Adrenal gland (tissue), 12 donors: ENCODE measurements around the gene ISLR. TPM values are rescaled to one million over a fixed set of nuclear protein-coding genes. Genes with fewer than 3 reads are reported as not detected.

Experiments
- DNase-seq, 7 donors: peaks; one replicate each; pipeline ENCODE4 v3.0.0-alpha.2; 2019 to 2020
- H3K27ac ChIP-seq, 5 donors: fragments of 200-600 bp; sonication (generic) in 4 of 5; 1 replicate in 3 of 5; 2 replicates in 2 of 5; pipeline versions ENCODE4 v1.5.1 to v1.8.0; 2016 to 2020; ENCODE audit warnings: mild to moderate bottlenecking in 1 of 5
- H3K27me3 ChIP-seq: fragments of 200-600 bp; 2 replicates; pipeline ENCODE4 v1.8.0; 2021
- H3K36me3 ChIP-seq, 2 donors: fragments of 200-600 bp; replicated peaks in 1 of 2; 1 replicate in 1 of 2; 2 replicates in 1 of 2; pipeline versions ENCODE4 v1.5.1 to v1.8.0; 2018 to 2022
- H3K4me1 ChIP-seq, 2 donors: fragments of 200-600 bp; replicated peaks in 1 of 2; 1 replicate in 1 of 2; 2 replicates in 1 of 2; pipeline versions ENCODE4 v1.5.1 to v1.8.0; 2018 to 2021
- H3K4me3 ChIP-seq, 4 donors: fragments of 200-600 bp; sonication (generic) in 3 of 4; one replicate each; pipeline ENCODE4 v1.5.1; 2016 to 2018
- H3K9me3 ChIP-seq, 3 donors: fragments of 200-600 bp; sonication (generic) in 1 of 3; replicated peaks in 1 of 3; 1 replicate in 2 of 3; 2 replicates in 1 of 3; pipeline versions ENCODE4 v1.5.1 to v1.8.0; 2016 to 2021
- CTCF ChIP-seq, 6 experiments: fragments of 450-650 bp in 4 of 6; fragments of 200-600 bp in 2 of 6; sonication (generic) in 1 of 6; IDR thresholded peaks; 1 replicate in 5 of 6; 2 replicates in 1 of 6; pipeline versions ENCODE4 v1.5.1 to v1.8.0; 2016 to 2021; ENCODE audit warnings: antibody characterized with exemption in 6 of 6, mild to moderate bottlenecking in 2 of 6, moderate library complexity in 1 of 6
- POLR2A ChIP-seq, 2 donors: fragments of 450-650 bp; IDR thresholded peaks; one replicate each; pipeline ENCODE4 v1.6.1; 2017; ENCODE audit warnings: antibody characterized with exemption in 2 of 2, mild to moderate bottlenecking in 2 of 2, moderate library complexity in 1 of 2
- WGBS, 4 donors: extraction: QIAGEN DNeasy Blood & Tissue Kit in 2 of 4; methylation state at CpG; one replicate each; pipeline versions ENCODE4 v1.1.5 to v1.1.7; 2013 to 2017; 5-methylcytosine and 5-hydroxymethylcytosine counted together
- intact Hi-C, 2 donors: fragments of 100-400 bp; cut with DNase I; formaldehyde crosslinking; loops; one replicate each; pipeline versions ENCODE4 v1.14.1 to v1.15.0; 2022 to 2023
- polyA plus RNA-seq, 3 donors: library from polyadenylated mRNA; stranded (reverse); fragments of 200-250 nt in 2 of 3; fragments of 350-450 nt in 1 of 3; fragmentation: Illumina TruSeq in 1 of 3; extraction: RNeasy Lipid Tissue Mini Kit (QIAGEN cat#74804) in 1 of 3; gene quantifications; one replicate each; pipeline ENCODE4 v1.2.3, GENCODE V29; 2013 to 2014
- total RNA-seq, 9 donors: library from RNA; depleted of rRNA in 4 of 9; stranded (reverse); fragments of >200 nt in 4 of 9; fragments of 120-200 nt in 1 of 9; fragmentation: NEBNext Ultra II Directional in 1 of 9; extraction: Animal tissue kit (Norgen Biotek cat#: 25700) in 1 of 9; gene quantifications; one replicate each; pipeline versions ENCODE4 v1.1.0 to v1.2.4, GENCODE V29; 2013 to 2023
- donor health status: healthy with polysubstance abuse.
- donor health status: Bipolar disorder and iron deficiency.
- donor health status: DM: yes; HTN: yes; CAD: no.
- donor health status: DM: no; HTN: no; CAD: no.
- donor health status: DM: no; HTN: no; CAD: no.
- donor health status: DM: yes; HTN: yes; CAD: no.

The ISLR gene
- total and polyA plus RNA-seq, 12 donors = 6.1 to 63.4 (median 22.9) TPM

GRCh38 chr15:74134387-74135027 lies 39.0 kb upstream of the ISLR start:
- Histone ChIP-seq H3K4me3 (no peak overlapping the region), H3K27ac (no peak overlapping the region), H3K9me3 (no peaks in the 10 kb centered on the region), H3K36me3 (no peaks in the 10 kb centered on the region), H3K4me1 (peaks cover 10 to 17% of the 10 kb centered on the region in 2 donors), H3K27me3 (peaks cover 73% of the 10 kb centered on the region)
- intact Hi-C loops = loop anchor here in 1 of 2 donors (10.0 kb wide), 1 partner anchor 80 kb away; no protein-coding TSS in a partner anchor
- DNase-seq = peak; percentile 29 to 73 (median 50)
- 35 to 79% (median 43%) methylated on average over 7 to 53 of the region's 53 CpGs for WGBS, 4 donors
- TF ChIP-seq CTCF (IDR thresholded peaks at IDR 0.05) = peak; percentile 14 to 43 (median 32)
- no peak for TF ChIP-seq POLR2A (IDR thresholded peaks at IDR 0.05)

GRCh38 chr15:74135041-74135565 lies 38.4 kb upstream of the ISLR start:
- intact Hi-C loops = loop anchor here in 1 of 2 donors (10.0 kb wide), 1 partner anchor 80 kb away; no protein-coding TSS in a partner anchor
- no peaks in the 10 kb centered on the region for H3K9me3 ChIP-seq
- no peak for DNase-seq
- TF ChIP-seq CTCF (IDR thresholded peaks at IDR 0.05) (no peak), POLR2A (IDR thresholded peaks at IDR 0.05) (no peak)
- peaks cover 10 to 17% of the 10 kb centered on the region in 2 donors for H3K4me1 ChIP-seq
- 49 to 61% (median 54%) methylated on average over 27 of the region's 27 CpGs for WGBS, 4 donors
- peaks cover 68% of the 10 kb centered on the region for H3K27me3 ChIP-seq
- no peak overlapping the region for H3K4me3 ChIP-seq
- H3K36me3 ChIP-seq = no peaks in the 10 kb centered on the region
- H3K27ac ChIP-seq = no peak overlapping the region

GRCh38 chr15:74136540-74136813 lies 37.0 kb upstream of the ISLR start:
- intact Hi-C loops = loop anchor here in 1 of 2 donors (10.0 kb wide), 1 partner anchor 82 kb away; no protein-coding TSS in a partner anchor
- DNase-seq = no peak
- peaks cover 10 to 17% of the 10 kb centered on the region in 2 donors for H3K4me1 ChIP-seq
- H3K9me3 ChIP-seq = no peaks in the 10 kb centered on the region
- H3K27ac ChIP-seq = peak overlapping the region in 2 of 5 donors; percentile 76 to 77
- no peaks in the 10 kb centered on the region for H3K36me3 ChIP-seq
- H3K4me3 ChIP-seq = peak overlapping the region in 2 of 4 donors; percentile 4 to 41
- no peak for TF ChIP-seq POLR2A (IDR thresholded peaks at IDR 0.05)
- TF ChIP-seq CTCF (IDR thresholded peaks at IDR 0.05) = no peak
- peaks cover 56% of the 10 kb centered on the region for H3K27me3 ChIP-seq
- 2 to 10% (median 3%) methylated on average over 13 to 26 of the region's 26 CpGs for WGBS, 4 donors

GRCh38 chr15:74136814-74137536 lies 36.5 kb upstream of the ISLR start:
- H3K4me1 ChIP-seq = peaks cover 10 to 17% of the 10 kb centered on the region in 2 donors
- WGBS, 4 donors = 36 to 45% (median 42%) methylated on average over 18 of the region's 18 CpGs
- peak overlapping the region in 2 of 5 donors; percentile 76 to 77 for H3K27ac ChIP-seq
- TF ChIP-seq CTCF (IDR thresholded peaks at IDR 0.05) (no peak), POLR2A (IDR thresholded peaks at IDR 0.05) (no peak)
- no peaks in the 10 kb centered on the region for H3K36me3 ChIP-seq
- intact Hi-C loops = loop anchor here in 1 of 2 donors (10.0 kb wide), 1 partner anchor 82 kb away; no protein-coding TSS in a partner anchor
- peaks cover 51% of the 10 kb centered on the region for H3K27me3 ChIP-seq
- no peaks in the 10 kb centered on the region for H3K9me3 ChIP-seq
- peak in 1 of 7 donors; percentile 19 for DNase-seq
- peak overlapping the region in 2 of 4 donors; percentile 4 to 41 for H3K4me3 ChIP-seq
